ENCODE data around the gene METAP1.
"Not testable (repeated sequence)": the region's sequence is repeated elsewhere in the genome, so short reads cannot be mapped to it uniquely, and the experiment has no call there.

The METAP1 gene

DNA sequence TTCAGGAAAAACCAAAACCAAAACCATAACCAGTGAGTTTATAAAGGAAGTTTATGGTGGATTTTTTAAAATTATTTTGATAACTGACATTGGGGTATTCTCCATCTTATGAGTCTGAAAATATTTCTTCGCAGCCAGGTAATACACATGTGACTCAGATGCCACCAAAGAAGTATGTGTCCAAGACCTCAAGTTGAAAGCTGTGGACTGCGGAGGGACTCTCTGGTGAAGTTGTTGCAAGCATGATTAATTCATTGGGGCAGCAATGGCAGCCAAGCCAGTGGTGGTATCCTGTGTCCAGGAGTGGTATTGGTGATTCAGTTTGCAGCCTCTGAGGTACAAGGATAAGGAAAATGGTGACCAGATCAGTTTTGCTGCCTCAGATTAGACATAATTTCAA is 107.1 kb downstream of the METAP1 start:
- no peak for DNase-seq

DNA sequence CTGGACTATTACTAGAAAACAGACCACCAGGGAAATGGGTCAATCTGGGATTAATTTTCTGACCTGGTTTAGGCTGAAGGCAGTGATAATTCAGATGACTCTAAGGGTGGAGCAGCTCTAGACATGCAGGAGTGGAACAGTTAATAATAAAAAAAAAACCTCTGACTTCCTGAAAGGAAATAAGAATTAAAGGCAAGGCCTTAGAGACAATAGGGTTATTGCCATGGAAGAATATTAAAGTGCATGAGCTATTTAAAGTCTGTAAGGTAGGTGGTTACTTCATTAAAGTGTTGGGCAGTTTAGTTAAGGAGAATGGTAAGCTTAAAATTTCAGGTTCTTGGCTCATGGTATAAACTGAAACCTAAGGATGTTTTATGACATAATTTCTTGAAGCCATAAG is 107.6 kb downstream of the METAP1 start:
- DNase-seq: no peak

DNA sequence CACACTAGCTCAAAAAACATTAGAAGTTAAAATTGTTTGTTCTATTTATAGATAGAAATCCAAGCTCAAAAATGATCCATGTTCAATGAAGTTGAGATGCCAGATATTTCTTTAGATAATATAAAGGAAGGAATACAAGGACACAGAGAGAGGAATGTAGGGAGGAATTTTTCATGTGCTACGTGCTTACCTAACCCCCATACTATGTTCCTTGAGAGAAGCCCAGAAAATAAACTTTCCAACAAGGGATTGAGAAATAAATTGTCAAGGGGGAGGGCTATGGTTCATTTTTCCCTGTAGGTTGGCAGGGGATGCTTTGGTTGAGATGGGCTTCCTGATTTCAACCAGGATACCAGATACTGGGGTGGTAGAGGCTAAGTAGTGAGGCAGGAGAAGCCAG is 108.6 kb downstream of the METAP1 start:
- no peak for DNase-seq

DNA sequence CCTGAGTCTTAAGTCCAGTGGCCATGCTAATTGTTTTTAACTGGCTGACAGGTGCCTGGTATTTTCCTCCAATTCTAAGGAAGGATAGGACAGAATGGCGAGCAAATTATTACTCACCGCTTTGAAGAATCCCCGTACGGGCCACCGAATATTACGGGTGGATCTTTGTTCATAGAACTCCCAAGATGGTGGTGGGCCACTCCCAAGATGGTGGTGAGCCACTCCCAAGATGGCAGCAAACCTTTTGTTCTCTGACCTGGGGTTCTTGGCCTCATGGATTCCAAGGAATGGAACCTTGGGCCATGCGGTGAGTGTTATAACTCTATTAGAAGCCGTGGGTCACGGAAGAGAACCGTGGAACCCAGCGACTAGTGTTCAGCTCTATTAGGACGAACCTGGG is 113.8 kb downstream of the METAP1 start:
- not testable (repeated sequence) for DNase-seq
